Stimulated activated CD4-positive, alpha-beta T cell treated with anti-CD3 and anti-CD28 coated beads, Interleukin-2, amount 100 ng/mL, for 4 hours (primary cell): ENCODE data around the gene HDAC7.

Source experiments
- DNase-seq: peaks from one replicate; pipeline ENCODE4 v3.0.0-alpha.2; 2020; ENCODE audit warnings: low read depth

The HDAC7 gene

GRCh38 chr12:47746073-47746472 lies 73.6 kb downstream of the HDAC7 start:
- no peak for DNase-seq

GRCh38 chr12:47745485-47746041 lies 74.1 kb downstream of the HDAC7 start:
- no peak for DNase-seq

- no peak for DNase-seq
Observed at GRCh38 chr12:47744778-47745436, 74.8 kb downstream of the HDAC7 start.

GRCh38 chr12:47744005-47744651 lies 75.6 kb downstream of the HDAC7 start:
- DNase-seq = peak; percentile 57

- DNase-seq = no peak
Observed at GRCh38 chr12:47743311-47743860, 76.3 kb downstream of the HDAC7 start.

- peak; percentile 54 for DNase-seq
Observed at GRCh38 chr12:47742253-47742825, 77.4 kb downstream of the HDAC7 start.

- peak; percentile 13 for DNase-seq
Observed at GRCh38 chr12:47741340-47741703, 78.4 kb downstream of the HDAC7 start.

GRCh38 chr12:47740606-47741339 lies 78.9 kb downstream of the HDAC7 start:
- DNase-seq = no peak

GRCh38 chr12:47739979-47740378 lies 79.7 kb downstream of the HDAC7 start:
- no peak for DNase-seq

GRCh38 chr12:47739297-47739696 lies 80.4 kb downstream of the HDAC7 start:
- DNase-seq = no peak

GRCh38 chr12:47737936-47738594 lies 81.6 kb downstream of the HDAC7 start:
- no peak for DNase-seq

GRCh38 chr12:47736877-47737676 lies 82.6 kb downstream of the HDAC7 start:
- DNase-seq = no peak

GRCh38 chr12:47736216-47736615 lies 83.5 kb downstream of the HDAC7 start:
- no peak for DNase-seq

- DNase-seq = no peak
Observed at GRCh38 chr12:47735649-47736048, 84.1 kb downstream of the HDAC7 start.

GRCh38 chr12:47734725-47735480 lies 84.8 kb downstream of the HDAC7 start:
- DNase-seq = no peak

- no peak for DNase-seq
Observed at GRCh38 chr12:47733142-47733541, 86.6 kb downstream of the HDAC7 start.
